GM18505 (cell line): ENCODE results near the gene EED.
"Not testable (repeated sequence)": the region's sequence is repeated elsewhere in the genome, so short reads cannot be mapped to it uniquely, and the experiment has no call there.

Source experiments
- ATAC-seq: cut with Tn5 transposase; IDR thresholded peaks from one replicate; pipeline ENCODE4 v1.9.1; 2021; ENCODE audit not compliant: unreplicated experiment
- POLR2A ChIP-seq: IDR thresholded peaks from 4 replicates; pipeline ENCODE4 v1.6.1; 2011; ENCODE audit warnings: borderline replicate concordance; ENCODE audit not compliant: insufficient read depth, insufficient read length; ENCODE audit errors: extremely low read depth

EED gene

GRCh38 chr11:86228269-86229038 is 16.1 kb upstream of the EED start:
- TF ChIP-seq POLR2A, result no peak
- ATAC-seq, result no peak

DNA sequence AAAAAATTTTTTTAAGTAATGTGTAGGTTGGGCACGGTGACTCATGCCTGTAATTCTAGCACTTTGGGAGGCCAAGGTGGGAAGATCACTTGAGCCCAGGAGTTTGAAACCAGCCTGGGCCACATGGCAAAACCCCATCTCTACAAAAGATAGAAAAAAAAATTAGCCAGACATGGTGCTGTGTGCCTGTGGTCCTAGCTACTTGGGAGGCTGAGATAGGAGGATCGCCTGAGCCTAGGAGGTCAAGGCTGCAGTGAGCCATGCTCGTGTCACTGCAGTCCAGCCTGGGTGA is 15.6 kb upstream of the EED start:
- not testable (repeated sequence) for ATAC-seq

DNA sequence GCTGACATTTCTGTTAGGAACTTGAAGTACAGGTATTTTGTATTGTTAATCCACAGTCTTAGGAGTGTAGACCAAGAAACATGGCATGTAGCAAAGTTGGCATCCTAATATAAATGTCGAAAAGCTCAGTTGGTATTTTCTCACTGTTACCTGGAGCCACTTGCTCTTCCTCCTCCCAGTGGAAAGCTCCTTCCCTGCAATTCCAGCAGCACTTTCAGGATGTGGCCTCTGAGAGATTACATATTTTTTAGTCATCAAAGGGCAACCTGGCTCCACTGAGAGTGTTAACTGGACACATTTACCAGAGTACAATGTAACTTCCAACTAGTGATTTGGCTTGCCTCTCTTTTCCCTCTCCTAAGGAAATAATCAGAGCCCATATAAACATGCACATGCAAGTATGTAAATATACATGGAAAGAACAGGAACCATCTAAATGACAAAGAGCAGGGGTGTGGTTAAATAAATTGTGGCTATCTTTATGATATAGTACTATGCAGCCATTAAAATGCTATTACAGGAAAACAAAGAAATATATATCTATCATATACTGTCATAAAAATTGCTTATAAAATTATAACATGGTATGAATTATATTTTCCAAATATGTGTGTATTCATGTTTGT is 14.3 kb upstream of the EED start:
- no peak for ATAC-seq
- TF ChIP-seq POLR2A, result no peak

DNA sequence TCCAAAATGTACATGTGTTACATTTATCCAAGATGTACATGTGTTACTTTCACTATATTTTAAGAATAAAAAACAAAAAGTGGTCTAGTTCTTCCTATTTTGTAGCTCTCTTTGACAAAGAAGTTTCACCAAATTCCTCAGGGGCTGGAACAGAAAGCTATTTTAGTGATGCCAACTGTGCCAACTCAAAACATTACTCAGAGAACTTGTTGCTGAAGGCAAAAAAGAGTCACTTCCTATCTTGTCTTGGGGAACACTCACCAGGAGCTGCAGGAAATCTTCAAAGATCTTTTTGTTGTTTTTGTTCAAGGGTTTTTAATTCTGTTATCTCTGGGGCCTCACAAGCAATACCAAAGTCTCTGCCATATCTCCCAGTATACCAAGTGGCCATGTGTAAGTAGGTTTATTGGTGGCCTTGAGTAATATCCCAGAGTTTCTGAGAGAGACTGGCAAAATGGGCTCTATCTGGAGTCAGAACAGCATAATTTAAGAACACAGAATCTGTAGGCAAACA is 13.6 kb upstream of the EED start:
- TF ChIP-seq POLR2A, result no peak
- no peak for ATAC-seq

DNA sequence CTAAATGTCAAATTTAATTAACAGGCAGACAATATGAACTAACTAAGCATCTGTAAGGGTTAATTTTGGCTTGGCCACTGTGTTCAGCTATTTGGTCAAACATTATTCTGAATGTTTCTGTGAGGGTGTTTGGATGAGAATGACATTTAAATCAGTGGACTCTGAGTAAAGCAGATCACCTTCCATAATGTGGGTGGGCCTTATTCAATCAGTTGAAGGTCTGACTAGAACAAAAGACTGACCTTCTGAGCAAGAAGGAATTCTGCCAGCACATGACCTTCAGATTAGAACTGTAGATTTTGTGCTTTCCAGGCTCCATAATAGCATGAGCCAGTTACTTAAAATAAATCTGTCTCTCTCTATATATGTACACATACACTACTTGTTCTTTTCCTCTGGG is 12.0 kb upstream of the EED start:
- no peak for TF ChIP-seq POLR2A
- no peak for ATAC-seq

DNA sequence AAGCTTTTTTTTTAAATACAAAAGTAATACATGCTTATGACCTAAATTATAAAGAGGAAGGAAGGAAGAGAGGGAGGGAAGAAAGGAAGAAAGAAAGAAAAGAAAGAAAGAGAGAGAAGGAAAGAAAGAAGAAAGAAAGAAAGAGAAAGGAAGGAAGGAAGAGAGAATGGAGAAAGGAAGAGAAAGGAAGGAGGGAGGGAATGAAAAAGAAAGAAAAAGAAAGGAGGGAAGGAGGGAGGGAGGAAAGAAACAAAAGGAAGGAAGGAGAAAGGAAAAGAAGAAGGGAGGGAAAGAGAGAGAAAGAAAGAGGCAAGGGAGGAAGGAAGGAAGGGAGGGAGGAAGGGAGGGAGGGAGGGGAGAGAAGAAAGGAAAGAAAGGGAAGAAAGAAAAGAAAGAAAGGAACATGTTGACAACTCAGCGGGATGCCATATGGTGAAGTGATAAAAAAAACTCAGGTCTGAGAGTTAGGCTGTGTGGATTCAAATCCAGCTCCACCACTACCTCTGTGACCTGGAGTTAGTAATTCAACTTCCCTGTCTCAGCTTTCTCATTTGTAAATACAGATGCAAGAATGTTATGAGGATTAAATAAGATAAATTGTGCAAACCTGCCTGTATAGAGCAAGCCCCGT is 9.6 kb upstream of the EED start:
- TF ChIP-seq POLR2A, result no peak
- no peak for ATAC-seq

DNA sequence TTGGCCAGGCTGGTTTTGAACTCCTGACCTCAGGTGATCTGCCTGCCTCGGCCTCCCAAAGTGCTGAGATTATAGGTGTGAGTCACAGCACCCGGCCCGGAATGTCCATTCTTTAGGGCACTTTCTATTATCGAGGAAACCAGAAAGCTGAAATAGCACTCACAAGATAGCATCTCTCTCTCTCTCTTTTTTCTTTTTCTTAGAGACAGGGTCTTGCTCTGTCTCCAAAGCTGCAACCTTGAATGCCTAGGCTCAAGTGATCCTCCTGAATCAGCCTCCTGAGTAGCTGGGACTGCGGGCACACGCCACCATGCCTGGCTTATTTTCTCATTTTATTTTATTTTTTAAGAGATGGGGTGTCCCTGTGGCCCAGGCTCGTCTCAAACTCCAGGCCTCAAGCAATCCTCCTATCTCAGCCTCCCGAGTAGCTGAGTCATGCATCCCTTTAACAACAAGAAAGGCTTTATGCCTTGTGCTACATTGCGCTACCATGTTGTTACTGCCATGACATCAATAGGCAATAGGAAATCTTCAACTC is 7.2 kb upstream of the EED start:
- no peak for ATAC-seq

DNA sequence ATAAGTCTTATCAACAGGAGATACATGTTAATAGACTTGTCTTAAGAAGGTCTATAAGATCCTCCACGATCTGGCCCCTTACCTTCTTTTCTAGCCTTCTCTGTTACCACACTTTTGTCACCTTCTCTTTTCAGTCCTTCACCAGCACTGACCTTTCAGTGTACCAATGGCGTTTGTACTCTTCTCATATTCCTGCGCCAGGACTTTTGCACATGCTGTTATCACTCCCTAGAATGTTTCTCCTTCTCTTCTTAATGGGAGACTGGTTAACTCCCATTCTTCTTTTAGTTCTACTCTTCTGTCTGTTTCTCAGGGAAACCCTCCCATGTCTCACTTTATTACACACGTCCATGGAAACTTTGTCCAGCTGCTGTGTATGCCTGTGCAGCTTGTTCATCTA is 4.4 kb upstream of the EED start:
- ATAC-seq, result no peak
- TF ChIP-seq POLR2A, result no peak

More for the DNA sequence above, 7.2 kb upstream of the EED start:
- TF ChIP-seq POLR2A, result no peak

DNA sequence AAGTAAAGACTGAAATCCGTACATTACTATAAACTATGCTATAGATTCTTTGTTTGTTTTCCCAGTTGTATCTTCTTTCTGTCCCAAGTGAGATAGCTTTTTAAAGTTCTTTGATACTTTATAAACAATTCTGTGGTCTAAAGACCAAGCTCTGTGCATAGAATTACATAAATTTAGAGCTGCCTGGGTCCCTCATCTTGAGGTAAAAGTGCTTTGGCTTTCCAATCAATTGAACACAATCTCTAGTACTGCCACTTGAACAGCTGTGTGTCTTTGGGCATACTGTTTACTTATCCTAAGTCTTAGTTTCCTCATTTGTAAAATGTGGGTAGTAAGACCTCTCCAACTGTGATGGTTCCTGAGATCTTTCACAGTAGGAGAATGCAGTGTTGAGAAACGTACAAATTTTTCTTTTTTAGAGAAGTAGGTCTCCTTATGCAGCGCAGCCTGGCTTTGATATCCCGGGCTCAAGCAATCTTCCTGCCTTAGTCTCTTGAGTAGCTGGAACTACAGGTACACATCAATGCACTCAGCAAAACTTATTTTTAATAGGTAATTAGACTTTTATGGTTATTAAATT is 2.5 kb upstream of the EED start:
- TF ChIP-seq POLR2A, result no peak

DNA sequence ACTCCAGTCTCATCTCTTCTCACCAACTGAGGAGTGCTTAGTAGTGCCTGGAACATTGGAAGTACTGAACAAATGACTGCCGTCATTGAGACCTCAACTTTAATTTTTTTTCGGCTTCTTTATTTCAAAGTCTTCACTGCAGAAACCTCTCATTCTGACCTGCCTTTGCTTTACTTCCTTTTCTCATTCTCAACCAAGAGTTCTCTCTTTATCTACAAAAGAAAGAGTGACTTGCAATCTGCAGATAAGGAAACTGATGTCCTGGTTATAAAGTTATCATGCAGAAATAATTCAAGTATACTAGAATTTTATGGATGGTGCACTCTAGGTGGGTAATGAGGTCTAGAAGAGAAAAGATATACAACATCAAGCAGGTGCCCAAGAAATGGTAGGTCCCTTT is 1.2 kb upstream of the EED start:
- no peak for TF ChIP-seq POLR2A
- ATAC-seq, result no peak

More for the DNA sequence above, 2.5 kb upstream of the EED start:
- ATAC-seq, result no peak

DNA sequence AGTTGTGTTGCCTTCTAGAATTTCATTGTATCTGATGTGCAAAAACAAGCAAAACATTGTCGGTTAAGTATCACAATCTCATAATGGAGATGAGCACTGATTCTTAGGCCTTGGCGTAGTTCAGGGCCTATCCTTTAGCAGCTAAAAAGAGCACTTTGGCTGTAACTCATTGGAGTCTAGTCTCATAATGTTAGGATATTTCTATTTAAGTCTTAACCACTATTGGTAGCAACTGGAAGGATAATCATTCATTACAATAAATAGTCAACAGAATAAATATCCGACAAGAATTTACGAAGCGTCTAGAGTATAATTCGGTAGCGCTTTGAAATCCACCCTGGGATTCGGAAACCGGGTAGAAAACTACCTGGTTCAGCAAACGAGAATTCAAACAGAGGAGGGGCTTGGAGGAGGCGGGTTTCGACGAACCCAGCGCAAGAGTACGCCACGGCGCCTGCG is 461 bp upstream of the EED start:
- ATAC-seq, result peak; percentile 68
- no peak for TF ChIP-seq POLR2A

DNA sequence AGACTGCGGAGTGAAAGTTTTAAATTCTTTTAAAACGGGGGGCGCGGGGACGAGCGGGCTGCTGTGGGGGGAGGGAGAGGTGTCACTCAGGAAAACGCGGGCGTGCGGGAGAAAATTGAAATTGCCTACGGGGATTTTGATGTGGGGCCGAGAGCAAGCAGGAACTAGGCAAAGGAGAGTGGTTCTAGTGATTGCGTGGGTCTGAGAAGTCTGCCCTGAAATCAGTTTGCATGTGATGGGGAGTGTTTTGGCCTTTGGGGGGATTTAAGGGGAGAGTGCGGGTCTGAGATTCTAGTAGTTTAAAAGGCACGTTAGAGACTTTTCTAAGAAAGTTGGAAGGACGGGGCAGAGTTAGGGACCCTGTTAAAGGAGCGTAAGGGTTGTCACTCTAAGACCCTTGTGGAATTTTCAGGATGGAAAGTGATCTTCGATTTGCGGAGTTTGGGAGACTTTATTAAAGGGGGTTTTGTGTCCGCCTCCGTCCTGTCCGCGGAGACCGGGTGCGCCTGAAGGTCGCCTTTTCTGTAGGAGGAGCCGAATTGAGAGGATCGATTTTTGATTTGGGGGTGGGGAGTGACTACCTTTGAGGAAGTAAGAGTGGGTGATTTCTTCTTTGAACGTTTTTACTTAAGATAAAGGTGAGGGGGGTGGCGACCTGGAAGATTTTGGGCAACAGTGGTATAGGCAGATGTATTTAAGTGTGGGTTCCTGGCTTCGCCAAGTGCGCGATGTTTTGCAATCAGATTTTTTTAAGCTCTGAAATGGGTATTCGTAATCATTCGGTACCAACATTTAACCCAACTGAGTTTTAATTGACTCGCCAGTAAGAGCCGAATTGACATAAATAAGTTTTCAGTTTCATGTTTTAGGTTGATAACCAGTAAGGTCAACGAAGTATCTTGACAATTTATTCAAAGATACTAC is 1.1 kb downstream of the EED start:
- TF ChIP-seq POLR2A, result no peak
- ATAC-seq, result peak; percentile 0
